WTC11 (cell line): ENCODE data around the gene ASTN1. TPM values are rescaled to one million over a fixed set of nuclear protein-coding genes. Genes with fewer than 3 reads are reported as not detected.
A peak's percentile ranks its signal among the peaks of the same experiment; 100 is the strongest.

Source experiments
- ATAC-seq: fragments of 200-7000 bp; cut with Tn5 transposase; 2 replicates; pipeline ENCODE4 v1.10.0; 2021; ENCODE audit warnings: mild to moderate bottlenecking, moderate library complexity
- CTCF ChIA-PET: fragments of 300-600 bp; sonication (Branson Sonifier 250); formaldehyde crosslinking; loops from one replicate; lab custom pipeline; 2021; ENCODE audit warnings: antibody characterized with exemption; lab: Charles Lee
- POLR2A ChIA-PET: fragments of 350-600 bp; sonication (Branson Sonifier 250); formaldehyde crosslinking; loops from one replicate; lab custom pipeline; 2021; ENCODE audit warnings: antibody characterized with exemption; lab: Charles Lee
- DNase-seq: peaks from one replicate; pipeline ENCODE4 v3.0.0; 2021; ENCODE audit warnings: low spot score
- H3K27ac Mint-ChIP-seq: 2 replicates; pipeline ENCODE4 v1.8.0; 2021; ENCODE audit warnings: mixed read lengths
- H3K27me3 Mint-ChIP-seq: 2 replicates; pipeline ENCODE4 v1.8.0; 2021; ENCODE audit warnings: low read depth, mild to moderate bottlenecking, moderate library complexity, mixed read lengths
- H3K36me3 Mint-ChIP-seq: 2 replicates; pipeline ENCODE4 v1.8.0; 2021; ENCODE audit warnings: mixed read lengths
- H3K4me1 Mint-ChIP-seq: 2 replicates; pipeline ENCODE4 v1.8.0; 2022; ENCODE audit warnings: mixed read lengths
- H3K4me3 Mint-ChIP-seq: 2 replicates; pipeline ENCODE4 v1.8.0; 2021; ENCODE audit warnings: mild to moderate bottlenecking, moderate library complexity, mixed read lengths
- H3K9me3 Mint-ChIP-seq: 2 replicates; pipeline ENCODE4 v1.8.0; 2021; ENCODE audit warnings: mixed read lengths
- ARID4B ChIP-seq: sonication (generic); formaldehyde crosslinking; IDR thresholded peaks from 2 replicates; pipeline ENCODE4 v1.8.0; 2023; ENCODE audit warnings: missing genetic modification reagents, mild to moderate bottlenecking, borderline replicate concordance
- ATF3 ChIP-seq: sonication (generic); formaldehyde crosslinking; conservative IDR thresholded peaks from 2 replicates; pipeline ENCODE4 v1.8.1; 2022; ENCODE audit warnings: mild to moderate bottlenecking, missing genetic modification reagents
- ERG ChIP-seq: fragments of 250-450 bp; sonication (Bioruptor Pico); IDR thresholded peaks from 2 replicates; pipeline ENCODE4 v1.8.0; 2021; ENCODE audit warnings: mild to moderate bottlenecking
- ESRRA ChIP-seq: sonication (generic); formaldehyde crosslinking; IDR thresholded peaks from 2 replicates; pipeline ENCODE4 v1.8.1; 2022; ENCODE audit warnings: mild to moderate bottlenecking, missing genetic modification reagents, borderline replicate concordance
- FOXK1 ChIP-seq: sonication (generic); formaldehyde crosslinking; IDR thresholded peaks from 2 replicates; pipeline ENCODE4 v1.8.0; 2022; ENCODE audit warnings: mild to moderate bottlenecking, moderate library complexity, missing genetic modification reagents
- FOXP4 ChIP-seq: sonication (generic); formaldehyde crosslinking; IDR thresholded peaks from 2 replicates; pipeline ENCODE4 v1.8.0; 2022; ENCODE audit warnings: mild to moderate bottlenecking, missing genetic modification reagents
- JAZF1 ChIP-seq: fragments of 250-450 bp; sonication (Bioruptor Pico); IDR thresholded peaks from 2 replicates; pipeline ENCODE4 v1.9.0; 2021; ENCODE audit warnings: moderate library complexity, mild to moderate bottlenecking, inconsistent platforms
- MAX ChIP-seq: sonication (generic); formaldehyde crosslinking; IDR thresholded peaks from 2 replicates; pipeline ENCODE4 v1.8.0; 2022; ENCODE audit warnings: mild to moderate bottlenecking, missing genetic modification reagents
- NFATC4 ChIP-seq: fragments of 250-450 bp; sonication (Bioruptor Pico); IDR thresholded peaks from 2 replicates; pipeline ENCODE4 v1.9.0; 2021; ENCODE audit warnings: mild to moderate bottlenecking
- PRDM15 ChIP-seq: sonication (generic); formaldehyde crosslinking; IDR thresholded peaks from 2 replicates; pipeline ENCODE4 v1.8.0; 2022; ENCODE audit warnings: missing genetic modification reagents
- RELA ChIP-seq: sonication (generic); formaldehyde crosslinking; IDR thresholded peaks from 2 replicates; pipeline ENCODE4 v1.8.1; 2022; ENCODE audit warnings: missing genetic modification reagents, mild to moderate bottlenecking, borderline replicate concordance
- SMAD3 ChIP-seq: sonication (generic); formaldehyde crosslinking; IDR thresholded peaks from 2 replicates; pipeline ENCODE4 v1.8.0; 2022; ENCODE audit warnings: missing genetic modification reagents, mild to moderate bottlenecking, borderline replicate concordance
- STAT6 ChIP-seq: sonication (generic); formaldehyde crosslinking; conservative IDR thresholded peaks from 2 replicates; pipeline ENCODE4 v1.8.1; 2023; ENCODE audit warnings: mild to moderate bottlenecking, low read depth, missing genetic modification reagents, moderate library complexity
- USF2 ChIP-seq: sonication (generic); formaldehyde crosslinking; IDR thresholded peaks from 2 replicates; pipeline ENCODE4 v1.8.1; 2023; ENCODE audit warnings: mild to moderate bottlenecking, missing genetic modification reagents, moderate library complexity
- ZNF219 ChIP-seq: sonication (generic); formaldehyde crosslinking; IDR thresholded peaks from 2 replicates; pipeline ENCODE4 v1.8.0; 2023; ENCODE audit warnings: missing genetic modification reagents, mild to moderate bottlenecking, borderline replicate concordance
- ZNF281 ChIP-seq: sonication (generic); formaldehyde crosslinking; IDR thresholded peaks from 2 replicates; pipeline ENCODE4 v1.8.0; 2023; ENCODE audit warnings: mild to moderate bottlenecking, missing genetic modification reagents
- ZNF423 ChIP-seq: fragments of 250-450 bp; sonication (Bioruptor Pico); IDR thresholded peaks from 2 replicates; pipeline ENCODE4 v2.1.2; 2022; ENCODE audit warnings: mild to moderate bottlenecking, moderate library complexity
- total RNA-seq: library from RNA; stranded (reverse); gene quantifications from 3 replicates; pipeline ENCODE4 v1.2.3, GENCODE V29; 2021

ASTN1 gene
- total RNA-seq, 1 experiment from 2014 or later: 3.4 TPM

GRCh38 chr1:177065430-177065829 is 99.1 kb downstream of the ASTN1 start:
- Mint-ChIP-seq H3K4me3 (no peak overlapping the region), H3K27me3 (peaks cover 44% of the 10 kb centered on the region), H3K4me1 (peaks cover 34% of the 10 kb centered on the region), H3K9me3 (0 out of 2 replicates have a peak, but pooled peaks cover 4% of the 10 kb centered on the region), H3K27ac (no peak overlapping the region), H3K36me3 (peaks cover 2% of the 10 kb centered on the region; the same call in 1 of the 2 replicates)
- POLR2A ChIA-PET: no interaction called here
- CTCF ChIA-PET: interaction anchor here (1.0 to 1.9 kb wide), 2 partner anchors 117 to 167 kb away, joined by 3 to 5 read pairs; no protein-coding TSS in a partner anchor
- no peak for DNase-seq
- peak; percentile 39; the same call in 1 of the 2 replicates for ATAC-seq
- TF ChIP-seq PRDM15 (no peak), ERG (CRISPR knock-in tag) (no peak), FOXP4 (CRISPR knock-in tag) (no peak), NFATC4 (CRISPR knock-in tag) (no peak), STAT6 (CRISPR knock-in tag) (no peak), JAZF1 (CRISPR knock-in tag) (0 out of 2 replicates have a peak, but pooled peaks have one; percentile 3), ZNF219 (no peak), USF2 (CRISPR knock-in tag) (no peak), FOXK1 (CRISPR knock-in tag) (no peak), ATF3 (CRISPR knock-in tag) (no peak), ESRRA (CRISPR knock-in tag) (no peak), SMAD3 (CRISPR knock-in tag) (no peak), ZNF423 (peak; percentile 71; the same call in 1 of the 2 replicates), MAX (CRISPR knock-in tag) (no peak), RELA (CRISPR knock-in tag) (no peak), ARID4B (CRISPR knock-in tag) (no peak), ZNF281 (CRISPR knock-in tag) (no peak)
